Memory B cell (primary cell): ENCODE results near the gene URAD.

Experiments used
- ATAC-seq: fragments of 150-1000 bp; cut with Tn5 transposase; 2 replicates; pipeline ENCODE4 v1.10.0; 2021; ENCODE audit warnings: low read depth, mild to moderate bottlenecking, moderate library complexity
- DNase-seq, 2 donors: peaks; one replicate each; pipeline ENCODE4 v3.0.0; 2022; ENCODE audit warnings: low spot score in 2 of 2
- H3K27ac Mint-ChIP-seq: one replicate; pipeline ENCODE4 v1.8.0; 2022; ENCODE audit warnings: mild to moderate bottlenecking, moderate library complexity, mixed read lengths
- H3K27me3 Mint-ChIP-seq: one replicate; pipeline ENCODE4 v1.8.0; 2022; ENCODE audit warnings: mixed read lengths
- H3K36me3 Mint-ChIP-seq: one replicate; pipeline ENCODE4 v1.8.0; 2022; ENCODE audit warnings: mild to moderate bottlenecking, mixed read lengths
- H3K4me1 Mint-ChIP-seq: one replicate; pipeline ENCODE4 v1.8.0; 2022; ENCODE audit warnings: mixed read lengths
- H3K4me3 Mint-ChIP-seq: one replicate; pipeline ENCODE4 v1.8.0; 2022; ENCODE audit warnings: mild to moderate bottlenecking, moderate library complexity, mixed read lengths
- H3K9me3 Mint-ChIP-seq: one replicate; pipeline ENCODE4 v1.8.0; 2022; ENCODE audit warnings: mixed read lengths

Gene URAD

GRCh38 chr13:27962982-27963381 lies 25.5 kb downstream of the URAD start:
- H3K4me3 Mint-ChIP-seq, result no peak overlapping the region
- no peaks in the 10 kb centered on the region for H3K36me3 Mint-ChIP-seq
- H3K27me3 Mint-ChIP-seq, result peaks cover 20% of the 10 kb centered on the region
- H3K4me1 Mint-ChIP-seq, result peaks cover 15% of the 10 kb centered on the region
- H3K9me3 Mint-ChIP-seq, result no peaks in the 10 kb centered on the region
- ATAC-seq (no peak), DNase-seq (no peak)
- no peak overlapping the region for H3K27ac Mint-ChIP-seq

GRCh38 chr13:27962128-27962841 lies 26.2 kb downstream of the URAD start:
- H3K27me3 Mint-ChIP-seq, result peaks cover 16% of the 10 kb centered on the region
- H3K27ac Mint-ChIP-seq, result no peak overlapping the region
- no peak overlapping the region for H3K4me3 Mint-ChIP-seq
- DNase-seq (no peak), ATAC-seq (no peak)
- H3K9me3 Mint-ChIP-seq, result no peaks in the 10 kb centered on the region
- peaks cover 8% of the 10 kb centered on the region for H3K4me1 Mint-ChIP-seq
- no peaks in the 10 kb centered on the region for H3K36me3 Mint-ChIP-seq

DNA sequence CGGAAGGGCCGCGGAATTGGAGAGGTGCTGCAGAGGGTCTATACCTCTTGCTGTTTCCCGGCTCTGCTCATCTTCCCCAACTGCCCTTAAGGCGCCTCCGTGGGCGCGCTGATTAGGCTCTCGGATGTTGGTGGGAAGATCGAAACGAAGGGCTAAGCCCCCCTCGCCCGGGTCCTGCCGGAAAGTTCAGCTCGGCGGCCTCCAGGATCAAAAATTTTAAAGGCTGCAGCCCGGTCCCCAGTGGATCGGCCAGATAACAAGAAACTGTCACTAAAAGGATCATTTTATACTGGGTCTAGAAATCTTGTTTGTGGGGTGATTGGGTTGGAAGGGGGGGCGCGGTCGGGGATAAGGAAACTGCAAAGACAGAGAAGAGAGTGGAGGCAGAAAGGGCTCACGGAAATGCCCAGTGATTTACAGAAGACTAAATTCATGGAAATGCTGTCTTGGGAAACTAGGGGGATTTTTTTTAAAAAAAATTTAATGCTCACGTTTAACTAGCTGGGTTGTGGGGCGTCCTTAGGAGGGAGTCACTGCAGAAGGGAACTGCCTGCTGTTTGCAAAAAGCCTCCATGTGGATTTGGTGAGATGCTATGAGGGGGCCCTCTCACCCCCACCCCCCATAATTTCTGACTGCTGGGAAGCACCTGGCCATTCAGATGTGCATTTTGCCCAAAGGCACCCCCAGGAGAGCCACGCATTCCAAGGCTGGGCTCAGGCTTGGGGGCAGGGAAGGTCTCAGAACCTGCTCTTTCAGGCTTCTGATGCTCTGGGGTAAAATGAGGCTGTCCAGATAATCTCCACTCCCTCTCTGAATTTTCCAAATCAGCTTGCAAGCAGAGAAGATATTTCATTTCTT lies 27.0 kb downstream of the URAD start:
- Mint-ChIP-seq H3K9me3 (no peaks in the 10 kb centered on the region), H3K27me3 (peaks cover 13% of the 10 kb centered on the region), H3K4me3 (peak overlapping the region; percentile 54), H3K4me1 (peaks cover 5% of the 10 kb centered on the region), H3K27ac (no peak overlapping the region), H3K36me3 (no peaks in the 10 kb centered on the region)
- no peak for ATAC-seq
- no peak for DNase-seq

- H3K27me3 Mint-ChIP-seq, result peaks cover 10% of the 10 kb centered on the region
- ATAC-seq, result peak; percentile 65
Measured at GRCh38 chr13:27960362-27961226, 27.9 kb downstream of the URAD start.

GRCh38 chr13:27959976-27960361 lies 28.5 kb downstream of the URAD start:
- peaks cover 5% of the 10 kb centered on the region for H3K4me1 Mint-ChIP-seq
- no peaks in the 10 kb centered on the region for H3K36me3 Mint-ChIP-seq
- H3K27me3 Mint-ChIP-seq, result peaks cover 12% of the 10 kb centered on the region
- DNase-seq (no peak), ATAC-seq (no peak)
- H3K27ac Mint-ChIP-seq, result no peak overlapping the region
- peak overlapping the region; percentile 9 for H3K4me3 Mint-ChIP-seq
- no peaks in the 10 kb centered on the region for H3K9me3 Mint-ChIP-seq

More at GRCh38 chr13:27960362-27961226, 27.9 kb downstream of the URAD start:
- Mint-ChIP-seq H3K4me3 (peak overlapping the region; percentile 59), H3K36me3 (no peaks in the 10 kb centered on the region), H3K9me3 (no peaks in the 10 kb centered on the region), H3K27ac (no peak overlapping the region), H3K4me1 (peaks cover 5% of the 10 kb centered on the region)
- DNase-seq, result no peak

GRCh38 chr13:27956576-27957300 lies 31.8 kb downstream of the URAD start:
- peaks cover 14% of the 10 kb centered on the region for H3K4me1 Mint-ChIP-seq
- H3K9me3 Mint-ChIP-seq, result no peaks in the 10 kb centered on the region
- H3K27me3 Mint-ChIP-seq, result peaks cover 16% of the 10 kb centered on the region
- no peak for ATAC-seq
- no peaks in the 10 kb centered on the region for H3K36me3 Mint-ChIP-seq
- no peak for DNase-seq
- no peak overlapping the region for H3K27ac Mint-ChIP-seq
- no peak overlapping the region for H3K4me3 Mint-ChIP-seq

DNA sequence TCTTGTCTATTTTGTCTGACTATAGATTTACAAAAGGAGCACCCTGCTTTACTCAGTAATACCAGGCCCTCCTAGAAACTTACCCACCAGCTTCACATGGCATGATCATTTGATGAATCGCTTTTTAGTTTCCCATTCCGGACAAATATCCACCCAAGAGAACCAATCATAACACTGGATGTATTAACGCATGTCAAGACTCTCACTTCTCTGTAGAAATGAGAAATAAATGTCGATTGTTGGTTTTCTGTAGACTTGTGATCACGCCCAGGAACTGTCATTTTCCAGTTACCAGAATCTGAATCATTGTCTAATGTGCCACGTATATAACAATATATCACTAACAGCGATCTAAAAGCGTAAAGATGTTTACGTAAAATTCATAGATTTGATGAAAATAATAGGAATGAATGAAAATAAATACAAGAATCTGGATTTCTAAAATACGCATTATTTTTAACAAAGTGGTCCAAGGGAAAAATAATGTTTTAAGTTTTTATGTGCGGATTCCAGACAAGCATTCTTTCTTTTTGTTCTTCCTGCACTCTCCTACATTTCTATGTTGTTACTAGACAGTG lies 33.4 kb downstream of the URAD start:
- Mint-ChIP-seq H3K27me3 (peaks cover 16% of the 10 kb centered on the region), H3K9me3 (peaks cover under 1% of the 10 kb centered on the region), H3K36me3 (no peaks in the 10 kb centered on the region), H3K4me3 (no peak overlapping the region), H3K4me1 (peaks cover 9% of the 10 kb centered on the region), H3K27ac (no peak overlapping the region)
- no peak for DNase-seq
- no peak for ATAC-seq

DNA sequence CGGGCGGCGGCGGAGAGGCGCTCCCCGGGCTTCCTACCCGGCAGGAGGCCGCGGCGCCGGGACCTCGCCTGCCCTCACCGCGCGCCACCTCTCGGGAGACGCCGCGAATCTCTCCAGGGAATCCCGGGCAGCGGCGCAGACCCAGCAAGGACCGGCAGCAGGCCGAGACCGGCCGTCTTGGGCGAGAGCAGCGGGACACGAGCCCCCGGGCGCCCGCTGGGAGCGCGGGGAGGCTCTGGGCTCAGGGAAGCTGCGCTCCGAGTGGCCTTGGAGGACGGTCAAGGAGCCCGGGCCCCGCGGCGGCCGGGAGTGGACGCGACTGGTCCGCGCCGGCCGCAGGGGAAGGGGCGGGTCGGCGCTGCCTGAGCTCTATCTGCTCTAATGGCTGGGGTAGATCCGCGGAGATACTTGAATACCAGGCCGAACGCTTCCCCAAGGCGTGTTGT lies 34.1 kb downstream of the URAD start:
- Mint-ChIP-seq H3K27ac (no peak overlapping the region), H3K36me3 (no peaks in the 10 kb centered on the region), H3K27me3 (peaks cover 19% of the 10 kb centered on the region), H3K4me3 (peak overlapping the region; percentile 64), H3K9me3 (peaks cover 3% of the 10 kb centered on the region), H3K4me1 (peaks cover 9% of the 10 kb centered on the region)
- DNase-seq (no peak), ATAC-seq (peak; percentile 7)

DNA sequence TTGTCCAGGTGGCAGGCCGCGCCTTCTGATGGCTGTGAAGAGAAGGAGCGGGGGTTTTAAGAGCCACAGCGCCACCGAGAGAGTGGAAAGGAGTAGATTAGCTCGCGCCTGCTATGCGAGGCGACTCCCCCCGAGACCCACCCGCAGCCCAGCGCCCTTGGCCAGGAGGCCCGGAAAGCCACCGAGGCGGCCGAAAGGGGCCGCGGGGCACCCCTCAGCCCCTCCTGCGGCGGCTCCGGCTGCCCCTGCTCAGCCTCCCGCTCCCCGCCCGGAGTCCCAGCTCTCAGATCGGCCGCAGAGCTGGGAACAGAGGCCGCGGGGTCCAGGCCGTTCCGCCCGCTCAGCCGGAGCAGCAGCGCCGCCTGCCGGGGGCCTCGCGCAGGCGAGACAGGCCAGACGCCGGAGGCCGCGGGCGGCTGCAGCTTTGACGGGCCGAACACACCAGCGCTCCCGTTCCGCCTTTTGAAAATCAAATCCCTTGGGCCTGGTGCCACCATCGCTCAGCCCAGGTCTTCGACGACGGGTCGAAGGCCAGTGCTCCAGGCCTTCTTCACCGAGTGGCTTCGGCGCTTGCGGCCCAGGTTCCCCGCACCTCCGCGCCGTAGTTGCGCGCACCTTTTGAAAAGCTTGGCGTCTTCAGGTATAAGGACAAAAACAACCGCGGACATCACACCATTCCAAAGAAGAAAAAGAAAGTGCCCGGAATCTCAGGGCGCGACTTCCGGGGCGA lies 34.7 kb downstream of the URAD start:
- DNase-seq (peak; percentile 64 to 76), ATAC-seq (peak; percentile 88)
- Mint-ChIP-seq H3K27ac (no peak overlapping the region), H3K4me3 (peak overlapping the region; percentile 64), H3K36me3 (no peaks in the 10 kb centered on the region), H3K9me3 (peaks cover 3% of the 10 kb centered on the region), H3K27me3 (peaks cover 19% of the 10 kb centered on the region), H3K4me1 (peaks cover 9% of the 10 kb centered on the region)

- DNase-seq (no peak), ATAC-seq (no peak)
- no peaks in the 10 kb centered on the region for H3K36me3 Mint-ChIP-seq
- peaks cover 9% of the 10 kb centered on the region for H3K4me1 Mint-ChIP-seq
- H3K27ac Mint-ChIP-seq, result peak overlapping the region; percentile 64
- peaks cover 3% of the 10 kb centered on the region for H3K9me3 Mint-ChIP-seq
- peaks cover 21% of the 10 kb centered on the region for H3K27me3 Mint-ChIP-seq
- peak overlapping the region; percentile 48 for H3K4me3 Mint-ChIP-seq
Measured at GRCh38 chr13:27952876-27953675, 35.4 kb downstream of the URAD start.

- H3K4me1 Mint-ChIP-seq, result no peaks in the 10 kb centered on the region
- H3K27ac Mint-ChIP-seq, result no peak overlapping the region
- peaks cover 2% of the 10 kb centered on the region for H3K36me3 Mint-ChIP-seq
- peaks cover 2% of the 10 kb centered on the region for H3K27me3 Mint-ChIP-seq
- H3K4me3 Mint-ChIP-seq, result no peak overlapping the region
- DNase-seq (no peak), ATAC-seq (no peak)
- H3K9me3 Mint-ChIP-seq, result peaks cover 6% of the 10 kb centered on the region
Measured at GRCh38 chr13:27942972-27943371, 45.5 kb downstream of the URAD start.
